Measurements from ENCODE around the gene HBEGF. TPM values are rescaled to one million over a fixed set of nuclear protein-coding genes. Genes with fewer than 3 reads are reported as not detected.

Gene HBEGF
- total RNA-seq, 1 donor from 2014 or later = 0.49 TPM

- Mint-ChIP-seq H3K9me3 (no peaks in the 10 kb centered on the region), H3K4me1 (peaks cover 9% of the 10 kb centered on the region)
These were observed 11.3 kb upstream of the HBEGF start for GRCh38 chr5:140357726-140358093.

GRCh38 chr5:140356853-140357725 lies 10.7 kb upstream of the HBEGF start:
- Mint-ChIP-seq H3K27me3 (peaks cover 3% of the 10 kb centered on the region), H3K4me3 (peak overlapping the region; percentile 44), H3K27ac (no peak overlapping the region), H3K4me1 (peaks cover 9% of the 10 kb centered on the region), H3K9me3 (no peaks in the 10 kb centered on the region), H3K36me3 (ENCODE audit: low read depth) (no peaks in the 10 kb centered on the region)
- DNase-seq = no peak
- no peak for TF ChIP-seq CTCF (IDR thresholded peaks at IDR 0.05)
- CTCF ChIA-PET = interaction anchor here (1.5 kb wide), 1 partner anchor 11 kb away, joined by 3 read pairs; no protein-coding TSS in a partner anchor
- intact Hi-C loops (cut with micrococcal nuclease) = loop anchor here (2.0 kb wide), 1 partner anchor 112 kb away; no protein-coding TSS in a partner anchor
- POLR2A ChIA-PET = no interaction called here
- peak; percentile 18 for ATAC-seq (ENCODE audit: low read depth)

More at GRCh38 chr5:140357726-140358093, 11.3 kb upstream of the HBEGF start:
- intact Hi-C loops (cut with micrococcal nuclease) = loop anchor here (2.0 kb wide), 1 partner anchor 113 kb away; no protein-coding TSS in a partner anchor
- Mint-ChIP-seq H3K36me3 (ENCODE audit: low read depth) (no peaks in the 10 kb centered on the region), H3K27ac (no peak overlapping the region), H3K4me3 (peak overlapping the region; percentile 44), H3K27me3 (peaks cover 3% of the 10 kb centered on the region)
- peak; percentile 99 for ATAC-seq (ENCODE audit: low read depth)
- DNase-seq = peak; percentile 60
- no peak for TF ChIP-seq CTCF (IDR thresholded peaks at IDR 0.05)
- POLR2A ChIA-PET = no interaction called here
- CTCF ChIA-PET = interaction anchor here (2.4 kb wide), 1 partner anchor 113 kb away, joined by 17 read pairs; no protein-coding TSS in a partner anchor

- no peaks in the 10 kb centered on the region for H3K36me3 Mint-ChIP-seq (ENCODE audit: low read depth)
- ChIA-PET CTCF (interaction anchor here (0.8 to 14.6 kb wide), 8 partner anchors 7 to 365 kb away, joined by 3 to 347 read pairs (median 3); no protein-coding TSS in a partner anchor), POLR2A (no interaction called here)
- ATAC-seq (ENCODE audit: low read depth) (no peak), DNase-seq (no peak)
- no peak overlapping the region for H3K4me3 Mint-ChIP-seq
- no peak for TF ChIP-seq CTCF (IDR thresholded peaks at IDR 0.05)
- H3K9me3 Mint-ChIP-seq = no peaks in the 10 kb centered on the region
- peaks cover 8% of the 10 kb centered on the region for H3K27me3 Mint-ChIP-seq
- intact Hi-C loops (cut with micrococcal nuclease) = no loop called here
- H3K27ac Mint-ChIP-seq = no peak overlapping the region
- H3K4me1 Mint-ChIP-seq = peaks cover 12% of the 10 kb centered on the region
These were observed 9.1 kb upstream of the HBEGF start for GRCh38 chr5:140355546-140355945.

GRCh38 chr5:140351609-140352334 lies 5.4 kb upstream of the HBEGF start:
- ATAC-seq (ENCODE audit: low read depth) (peak; percentile 74), DNase-seq (no peak)
- Mint-ChIP-seq H3K36me3 (ENCODE audit: low read depth) (no peaks in the 10 kb centered on the region), H3K4me3 (no peak overlapping the region), H3K27me3 (peaks cover 5% of the 10 kb centered on the region), H3K9me3 (no peaks in the 10 kb centered on the region), H3K27ac (no peak overlapping the region), H3K4me1 (peaks cover 21% of the 10 kb centered on the region)
- POLR2A ChIA-PET = interaction anchor here (0.7 to 1.0 kb wide), 2 partner anchors 107 to 108 kb away, joined by 5 to 6 read pairs; no protein-coding TSS in a partner anchor
- TF ChIP-seq CTCF (IDR thresholded peaks at IDR 0.05) = peak; percentile 62
- CTCF ChIA-PET = interaction anchor here (0.6 to 14.6 kb wide), 27 partner anchors 7 to 369 kb away, joined by 3 to 347 read pairs (median 4); partner anchors contain the start of genes PFDN1 and SLC4A9
- intact Hi-C loops (cut with micrococcal nuclease) = loop anchor here (1.0 kb wide), 2 partner anchors 107 to 111 kb away; no protein-coding TSS in a partner anchor

Data from activated B cell treated with CpG ODN at 0.5 μM for 24 hours (primary cell).